ENCODE results near the gene ARHGAP42. TPM values are rescaled to one million over a fixed set of nuclear protein-coding genes. Genes with fewer than 3 reads are reported as not detected.
A peak's percentile ranks its signal among the peaks of the same experiment; 100 is the strongest.

ARHGAP42 gene
- total RNA-seq, 6 experiments from 2014 or later: 1.1 to 3.1 (median 2.3) TPM

DNA sequence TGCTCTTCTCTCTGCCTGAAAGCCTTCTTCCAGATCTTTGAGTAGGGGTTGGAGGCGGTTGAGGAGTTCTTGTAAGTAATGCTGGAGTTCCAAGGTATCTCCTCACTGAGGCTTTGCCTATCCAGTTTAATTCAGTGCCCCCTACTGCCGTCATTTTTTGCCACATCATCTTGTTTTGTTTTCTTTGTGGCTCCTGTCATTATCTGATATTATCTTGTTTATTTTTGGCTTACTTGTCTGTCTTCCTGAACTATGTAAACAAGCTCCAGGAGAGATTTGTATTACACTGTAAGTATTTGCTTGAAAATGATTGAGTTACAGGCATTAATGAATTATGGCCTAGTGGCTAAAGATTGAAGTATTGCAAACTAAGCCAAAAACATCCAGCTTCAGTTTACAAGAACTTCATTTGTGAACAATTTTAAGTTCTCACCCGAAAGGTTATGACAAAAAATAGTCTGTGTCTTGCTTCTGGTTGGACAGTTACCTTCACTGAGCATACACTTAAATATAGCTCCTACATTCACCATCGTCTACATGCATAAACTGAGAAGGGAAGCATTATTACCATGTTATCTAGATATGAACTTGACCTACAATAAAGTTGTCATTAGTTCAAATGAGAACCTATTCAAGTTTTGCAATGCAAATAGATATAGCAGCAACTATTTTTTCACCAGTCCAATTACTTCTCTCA lies 154.8 kb downstream of the ARHGAP42 start:
- no peaks in the 10 kb centered on the region for H3K36me3 Mint-ChIP-seq (ENCODE audit: low read depth)
- H3K4me1 Mint-ChIP-seq (ENCODE audit: low read depth): no peaks in the 10 kb centered on the region
- no peaks in the 10 kb centered on the region; the same call in 1 of the 2 replicates for H3K27me3 Mint-ChIP-seq (ENCODE audit: insufficient read depth)
- no peak overlapping the region for H3K4me3 Mint-ChIP-seq
- DNase-seq: no peak
- H3K27ac Mint-ChIP-seq: no peak overlapping the region
- TF ChIP-seq, protein P1, sequence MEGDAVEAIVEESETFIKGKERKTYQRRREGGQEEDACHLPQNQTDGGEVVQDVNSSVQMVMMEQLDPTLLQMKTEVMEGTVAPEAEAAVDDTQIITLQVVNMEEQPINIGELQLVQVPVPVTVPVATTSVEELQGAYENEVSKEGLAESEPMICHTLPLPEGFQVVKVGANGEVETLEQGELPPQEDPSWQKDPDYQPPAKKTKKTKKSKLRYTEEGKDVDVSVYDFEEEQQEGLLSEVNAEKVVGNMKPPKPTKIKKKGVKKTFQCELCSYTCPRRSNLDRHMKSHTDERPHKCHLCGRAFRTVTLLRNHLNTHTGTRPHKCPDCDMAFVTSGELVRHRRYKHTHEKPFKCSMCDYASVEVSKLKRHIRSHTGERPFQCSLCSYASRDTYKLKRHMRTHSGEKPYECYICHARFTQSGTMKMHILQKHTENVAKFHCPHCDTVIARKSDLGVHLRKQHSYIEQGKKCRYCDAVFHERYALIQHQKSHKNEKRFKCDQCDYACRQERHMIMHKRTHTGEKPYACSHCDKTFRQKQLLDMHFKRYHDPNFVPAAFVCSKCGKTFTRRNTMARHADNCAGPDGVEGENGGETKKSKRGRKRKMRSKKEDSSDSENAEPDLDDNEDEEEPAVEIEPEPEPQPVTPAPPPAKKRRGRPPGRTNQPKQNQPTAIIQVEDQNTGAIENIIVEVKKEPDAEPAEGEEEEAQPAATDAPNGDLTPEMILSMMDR (IDR thresholded peaks at IDR 0.05): no peak
- no peaks in the 10 kb centered on the region for H3K9me3 Mint-ChIP-seq

DNA sequence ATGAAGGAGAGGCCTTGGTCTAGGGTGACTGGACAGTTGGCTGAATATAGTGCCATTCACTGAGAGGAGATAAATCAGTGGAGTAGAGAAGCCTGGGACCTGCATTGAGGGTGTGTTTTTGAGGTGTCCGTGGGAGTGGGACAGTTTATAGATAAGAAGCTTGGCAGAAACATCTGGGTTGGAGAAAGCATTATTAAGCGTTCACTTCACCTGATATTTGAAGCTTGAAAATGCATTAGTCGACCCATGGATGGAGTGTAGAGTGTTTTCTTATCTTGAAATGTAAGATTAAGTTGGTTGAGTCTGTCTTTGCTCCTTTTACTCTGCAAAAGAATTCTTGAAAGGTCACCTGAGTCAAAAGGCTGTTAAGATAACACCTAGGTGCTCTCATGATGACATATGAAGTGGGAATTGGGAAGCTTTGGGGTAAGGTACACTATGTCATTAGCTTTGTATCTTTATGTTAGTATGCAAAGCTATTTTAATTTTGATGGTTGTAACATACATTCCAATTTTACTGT lies 160.7 kb downstream of the ARHGAP42 start:
- H3K36me3 Mint-ChIP-seq (ENCODE audit: low read depth): no peaks in the 10 kb centered on the region; the same call in 1 of the 2 replicates
- no peaks in the 10 kb centered on the region for H3K9me3 Mint-ChIP-seq
- H3K4me1 Mint-ChIP-seq (ENCODE audit: low read depth): peaks cover 28% of the 10 kb centered on the region
- no peaks in the 10 kb centered on the region for H3K27me3 Mint-ChIP-seq (ENCODE audit: insufficient read depth)
- TF ChIP-seq, protein P1 (IDR thresholded peaks at IDR 0.05): no peak
- H3K4me3 Mint-ChIP-seq: no peak overlapping the region
- DNase-seq: no peak
- H3K27ac Mint-ChIP-seq: no peak overlapping the region

DNA sequence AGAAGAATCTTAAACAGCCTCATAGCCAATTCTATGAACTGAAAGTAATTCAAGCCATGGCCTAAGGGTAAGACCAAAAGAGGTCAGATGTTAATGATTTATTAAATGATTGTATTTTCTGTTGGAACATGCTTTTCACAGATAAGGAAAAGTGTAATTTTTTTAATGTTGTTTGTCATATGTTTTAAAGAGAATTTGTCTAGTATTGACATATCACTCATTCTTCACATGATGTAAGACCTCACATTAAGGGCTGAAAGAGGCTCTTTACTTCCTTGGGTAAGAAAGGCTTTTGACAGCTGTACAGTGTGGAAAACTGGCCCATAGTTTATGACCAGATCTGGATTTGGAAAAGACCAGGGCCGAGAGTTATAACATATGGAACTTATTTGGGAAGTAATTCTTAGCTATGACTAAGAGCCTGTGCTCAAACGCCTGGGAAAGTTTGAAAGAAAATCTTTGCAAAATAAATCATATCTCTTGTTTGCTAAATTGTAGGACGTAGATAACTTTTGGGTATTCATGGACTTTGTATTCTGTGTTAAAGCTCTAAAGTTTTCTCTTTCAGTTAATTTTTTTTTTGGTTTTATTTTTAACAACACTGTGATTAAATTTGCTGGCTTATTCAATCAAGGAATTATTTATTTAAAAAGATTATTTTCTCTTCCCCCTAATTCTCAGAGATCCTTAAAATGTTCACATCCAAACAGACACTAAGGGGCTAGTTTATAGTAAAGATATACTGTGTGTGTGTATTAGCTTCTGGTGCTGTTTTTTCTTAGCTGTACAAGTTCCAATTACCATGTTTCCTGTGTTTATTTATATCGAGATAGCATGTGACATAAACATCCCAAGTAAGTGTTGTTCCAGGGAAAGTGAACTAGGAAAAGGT lies 162.2 kb downstream of the ARHGAP42 start:
- peak overlapping the region; percentile 29 for H3K4me3 Mint-ChIP-seq
- TF ChIP-seq, protein P1 (IDR thresholded peaks at IDR 0.05): no peak
- no peaks in the 10 kb centered on the region for H3K9me3 Mint-ChIP-seq
- peak overlapping the region; percentile 68 for H3K27ac Mint-ChIP-seq
- H3K4me1 Mint-ChIP-seq (ENCODE audit: low read depth): peaks cover 28% of the 10 kb centered on the region
- H3K36me3 Mint-ChIP-seq (ENCODE audit: low read depth): no peaks in the 10 kb centered on the region; the same call in 1 of the 2 replicates
- no peaks in the 10 kb centered on the region for H3K27me3 Mint-ChIP-seq (ENCODE audit: insufficient read depth)
- DNase-seq: peak; percentile 79

DNA sequence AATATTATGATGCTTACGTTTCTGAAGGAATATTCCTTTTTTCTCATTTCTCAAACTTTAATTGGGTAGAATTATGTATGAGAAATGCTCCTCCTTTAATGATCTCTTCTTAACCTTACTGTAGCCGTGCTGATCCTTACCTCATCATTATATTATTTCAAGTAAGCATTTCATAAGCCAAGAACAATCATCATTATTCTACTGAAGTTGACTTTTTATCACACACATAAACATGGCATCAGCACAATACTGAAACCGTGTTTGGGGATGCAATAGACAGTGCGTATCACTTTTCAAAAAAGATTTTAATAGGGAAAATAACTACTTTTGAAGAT lies 162.8 kb downstream of the ARHGAP42 start:
- no peaks in the 10 kb centered on the region for H3K9me3 Mint-ChIP-seq
- peak overlapping the region; percentile 29 for H3K4me3 Mint-ChIP-seq
- H3K4me1 Mint-ChIP-seq (ENCODE audit: low read depth): peaks cover 28% of the 10 kb centered on the region
- peak overlapping the region; percentile 68 for H3K27ac Mint-ChIP-seq
- H3K27me3 Mint-ChIP-seq (ENCODE audit: insufficient read depth): no peaks in the 10 kb centered on the region
- TF ChIP-seq, protein P1 (IDR thresholded peaks at IDR 0.05): no peak
- no peaks in the 10 kb centered on the region; the same call in 1 of the 2 replicates for H3K36me3 Mint-ChIP-seq (ENCODE audit: low read depth)
- no peak for DNase-seq

DNA sequence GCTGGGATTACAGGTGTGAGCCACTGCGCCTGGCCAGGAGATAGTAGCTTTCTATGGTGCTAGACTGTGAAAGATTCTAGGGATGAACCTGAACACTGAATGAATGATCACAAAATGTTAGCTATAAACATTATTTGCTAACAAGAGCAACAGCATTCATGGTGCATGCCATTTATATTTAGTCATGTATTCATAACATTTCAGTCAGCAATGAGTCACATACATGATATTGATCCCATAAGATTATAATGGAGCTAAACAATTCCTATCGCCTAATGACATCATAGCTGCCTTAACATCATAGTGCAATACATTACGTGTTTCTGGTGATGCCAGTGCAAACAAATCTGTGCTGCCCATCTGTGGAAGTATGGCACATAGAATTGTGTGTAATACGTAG lies 164.1 kb downstream of the ARHGAP42 start:
- Mint-ChIP-seq H3K27me3 (ENCODE audit: insufficient read depth) (no peaks in the 10 kb centered on the region), H3K27ac (no peak overlapping the region; the same call in 1 of the 2 replicates), H3K9me3 (no peaks in the 10 kb centered on the region), H3K4me1 (ENCODE audit: low read depth) (peaks cover 32% of the 10 kb centered on the region), H3K36me3 (ENCODE audit: low read depth) (no peaks in the 10 kb centered on the region; the same call in 1 of the 2 replicates), H3K4me3 (no peak overlapping the region)
- DNase-seq: peak; percentile 28
- TF ChIP-seq, protein P1 (IDR thresholded peaks at IDR 0.05): no peak

Measured in HFFc6 (cell line).